Measurements from ENCODE around the gene MBNL1. TPM values are rescaled to one million over a fixed set of nuclear protein-coding genes. Genes with fewer than 3 reads are reported as not detected.

The MBNL1 gene
- polyA plus RNA-seq, 3 donors = 190 to 204 (median 191) TPM

DNA sequence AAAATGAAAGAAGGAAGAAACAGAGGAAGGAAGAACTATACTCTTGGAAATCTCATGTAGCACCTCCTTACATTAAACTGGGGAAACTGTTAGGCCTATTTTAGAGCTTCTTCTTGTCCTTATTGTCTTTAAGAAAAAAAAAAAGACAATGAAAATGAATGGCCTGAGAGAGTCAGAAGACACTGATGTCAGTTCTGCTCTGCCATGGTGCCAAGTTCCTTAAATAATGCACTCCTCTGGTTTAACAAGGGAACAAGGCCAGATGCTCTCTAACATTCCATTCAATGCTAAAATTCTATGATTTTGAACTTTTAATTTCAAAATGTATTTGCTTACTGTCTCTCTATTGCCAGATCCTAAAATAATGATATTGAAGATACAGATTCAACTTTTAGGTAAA lies 4.4 kb upstream of the MBNL1 start:
- H3K9me3 ChIP-seq (replicated peaks in 1 of 2; ENCODE audit: control insufficient read depth in 1 of 2, insufficient read depth in 1 of 2, low read length in 2 of 2) = no peaks in the 10 kb centered on the region
- no peak for TF ChIP-seq CTCF (IDR thresholded peaks at IDR 0.05)
- Mint-ChIP-seq H3K4me3 (no peak overlapping the region), H3K27me3 (ENCODE audit: low read depth in 3 of 3) (no peaks in the 10 kb centered on the region), H3K36me3 (peaks cover 25 to 32% of the 10 kb centered on the region in 2 donors), H3K27ac (peak overlapping the region; percentile 85 to 97 (median 90)), H3K9me3 (peaks cover 0 to 3% (median 0%) of the 10 kb centered on the region in 7 donors), H3K4me1 (peaks cover 74% of the 10 kb centered on the region)
- peaks cover 34% of the 10 kb centered on the region for H4K20me1 ChIP-seq (ENCODE audit: insufficient read depth, low read length)
- peaks cover 53 to 74% of the 10 kb centered on the region in 2 donors for H3K4me1 ChIP-seq (ENCODE audit: control insufficient read depth in 1 of 2, insufficient read depth in 2 of 2, low read length in 2 of 2)
- peaks cover 0 to 12% of the 10 kb centered on the region in 2 donors for H3K36me3 ChIP-seq (replicated peaks in 1 of 2; ENCODE audit: control insufficient read depth in 1 of 2, insufficient read depth in 2 of 2, low read length in 2 of 2)
- peak overlapping the region in 1 of 2 donors; percentile 65 for H3K27ac ChIP-seq (ENCODE audit: low read depth in 1 of 2, low read length in 2 of 2)
- no peak overlapping the region for H2AFZ ChIP-seq (ENCODE audit: insufficient read depth, low read depth, low read length, poor library complexity, severe bottlenecking)
- H3K4me2 ChIP-seq (replicated peaks; ENCODE audit: extremely low read depth, low read length, poor library complexity, severe bottlenecking) = no peak overlapping the region
- peak in 2 of 3 donors; percentile 73 to 76 for DNase-seq
- intact Hi-C loops (cut with micrococcal nuclease) = no loop called here
- no peak overlapping the region for H3K4me3 ChIP-seq (replicated peaks in 1 of 3; ENCODE audit: low read depth in 2 of 3, low read length in 3 of 3)
- no peak overlapping the region for H3K9ac ChIP-seq (ENCODE audit: insufficient read depth, low read length, poor library complexity, severe bottlenecking)
- H3K27me3 ChIP-seq (ENCODE audit: control insufficient read depth in 2 of 2, insufficient read depth in 2 of 2, low read length in 2 of 2) = no peaks in the 10 kb centered on the region
- peaks cover 97% of the 10 kb centered on the region for H3K79me2 ChIP-seq (ENCODE audit: insufficient read depth, low read length)

- peak overlapping the region; percentile 84 for H3K4me2 ChIP-seq (replicated peaks; ENCODE audit: extremely low read depth, low read length, poor library complexity, severe bottlenecking)
- intact Hi-C loops (cut with micrococcal nuclease) = loop anchor here (5.0 kb wide), 2 partner anchors 59 to 69 kb away; no protein-coding TSS in a partner anchor
- H3K4me1 Mint-ChIP-seq = peaks cover 63% of the 10 kb centered on the region
Measured at GRCh38 chr3:152266221-152266995, 2.3 kb upstream of the MBNL1 start.

More at GRCh38 chr3:152266221-152266995, 2.3 kb upstream of the MBNL1 start:
- Histone ChIP-seq H3K79me2 (ENCODE audit: insufficient read depth, low read length) (peaks cover 97% of the 10 kb centered on the region), H3K4me3 (replicated peaks in 1 of 3; ENCODE audit: low read depth in 2 of 3, low read length in 3 of 3) (peak overlapping the region in 1 of 3 experiments; percentile 99), H3K9me3 (replicated peaks in 1 of 2; ENCODE audit: control insufficient read depth in 1 of 2, insufficient read depth in 1 of 2, low read length in 2 of 2) (no peaks in the 10 kb centered on the region), H4K20me1 (ENCODE audit: insufficient read depth, low read length) (peaks cover 44% of the 10 kb centered on the region), H3K4me1 (ENCODE audit: control insufficient read depth in 1 of 2, insufficient read depth in 2 of 2, low read length in 2 of 2) (peaks cover 45 to 61% of the 10 kb centered on the region in 2 donors), H3K36me3 (replicated peaks in 1 of 2; ENCODE audit: control insufficient read depth in 1 of 2, insufficient read depth in 2 of 2, low read length in 2 of 2) (peaks cover 0 to 12% of the 10 kb centered on the region in 2 donors), H3K9ac (ENCODE audit: insufficient read depth, low read length, poor library complexity, severe bottlenecking) (peak overlapping the region; percentile 11), H3K27me3 (ENCODE audit: control insufficient read depth in 2 of 2, insufficient read depth in 2 of 2, low read length in 2 of 2) (no peaks in the 10 kb centered on the region), H3K27ac (ENCODE audit: low read depth in 1 of 2, low read length in 2 of 2) (peak overlapping the region; percentile 62 to 98), H2AFZ (ENCODE audit: insufficient read depth, low read depth, low read length, poor library complexity, severe bottlenecking) (no peak overlapping the region)
- Mint-ChIP-seq H3K27ac (peak overlapping the region; percentile 95 to 99 (median 98)), H3K36me3 (peaks cover 25 to 28% of the 10 kb centered on the region in 2 donors), H3K4me3 (peak overlapping the region in 1 of 2 donors; percentile 21), H3K9me3 (peaks cover 0 to 4% (median 0%) of the 10 kb centered on the region in 7 donors), H3K27me3 (ENCODE audit: low read depth in 3 of 3) (peaks cover 0 to 1% (median 0%) of the 10 kb centered on the region in 3 donors)
- DNase-seq = peak in 2 of 3 donors; percentile 79 to 85
- TF ChIP-seq CTCF (IDR thresholded peaks at IDR 0.05) = no peak
- WGBS (ENCODE audit: insufficient coverage) = 0% methylated on average over 1 of the region's 3 CpGs
